Measurements from ENCODE around the gene TAAR2. TPM values are rescaled to one million over a fixed set of nuclear protein-coding genes. Genes with fewer than 3 reads are reported as not detected.

The TAAR2 gene, protein sequence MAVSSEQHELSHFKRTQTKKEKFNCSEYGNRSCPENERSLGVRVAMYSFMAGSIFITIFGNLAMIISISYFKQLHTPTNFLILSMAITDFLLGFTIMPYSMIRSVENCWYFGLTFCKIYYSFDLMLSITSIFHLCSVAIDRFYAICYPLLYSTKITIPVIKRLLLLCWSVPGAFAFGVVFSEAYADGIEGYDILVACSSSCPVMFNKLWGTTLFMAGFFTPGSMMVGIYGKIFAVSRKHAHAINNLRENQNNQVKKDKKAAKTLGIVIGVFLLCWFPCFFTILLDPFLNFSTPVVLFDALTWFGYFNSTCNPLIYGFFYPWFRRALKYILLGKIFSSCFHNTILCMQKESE
- total RNA-seq, result not detected in 2 replicates

DNA sequence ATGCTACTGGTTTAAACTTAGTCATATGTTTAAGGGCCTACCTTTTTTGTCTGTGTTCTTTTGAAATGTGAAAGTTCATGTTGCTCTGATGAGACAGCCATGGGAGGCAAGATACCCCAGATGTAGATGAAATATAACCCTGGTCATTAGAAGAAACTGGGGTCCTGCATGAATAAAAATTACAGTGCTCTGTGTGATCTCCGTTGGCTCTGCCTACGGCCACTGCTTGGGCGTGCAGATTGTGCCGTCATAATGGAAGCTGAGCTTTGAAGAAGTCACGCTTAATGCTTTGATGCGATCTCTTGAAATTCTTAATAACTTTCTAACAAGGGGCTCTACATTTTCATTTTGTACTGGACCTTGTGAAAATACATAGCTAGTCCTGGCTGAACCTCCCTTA lies at the start of gene TAAR2:
Gene TAAR2, minus strand, starts transcription at position 101 of the 400 bp plus-strand sequence. Its CDS starts 0 bp downstream, at position 101.

DNA sequence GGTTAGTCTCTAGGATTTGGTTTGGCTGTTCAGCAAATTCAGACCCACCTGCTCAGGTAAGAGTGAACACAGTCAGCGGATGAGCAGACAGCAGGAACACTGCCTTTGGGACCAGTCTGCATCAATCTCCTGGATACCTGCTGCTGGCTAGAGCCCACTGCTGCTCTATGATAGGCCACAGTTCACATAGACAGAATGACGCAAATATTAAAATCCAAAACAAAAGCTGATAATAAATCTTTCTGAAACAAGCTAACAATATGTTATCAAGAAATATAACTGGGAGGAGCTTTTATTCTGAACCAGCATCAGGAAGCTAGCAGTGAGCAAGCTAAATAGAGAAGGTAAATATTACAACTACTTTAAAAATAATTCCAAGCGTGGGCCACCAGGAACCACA lies 35.0 kb upstream of the TAAR2 start, which contains the start of gene TAAR1:
Gene TAAR1, minus strand, starts transcription at position 101 of the 400 bp plus-strand sequence. CDS start 13,179 bp downstream, outside the sequence.

DNA sequence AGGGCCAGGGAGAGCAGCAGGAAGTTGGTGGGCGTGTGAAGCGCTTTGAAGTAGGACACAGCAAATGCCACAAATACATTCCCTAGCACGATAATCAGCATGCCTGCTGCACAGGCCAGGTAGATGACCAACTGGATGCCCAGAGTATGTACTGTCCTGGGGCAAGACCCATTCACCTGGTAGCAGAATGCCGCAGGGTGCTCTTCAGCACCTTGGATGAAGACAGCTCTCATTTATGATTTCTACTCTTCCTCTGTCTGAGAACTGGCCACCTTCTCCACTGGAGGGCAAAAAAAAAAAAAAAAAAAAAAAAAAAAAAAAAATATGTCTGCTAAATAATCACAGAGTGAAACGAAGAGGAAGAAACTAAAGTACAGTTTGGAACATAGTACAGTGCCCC lies 34.6 kb downstream of the TAAR2 start, which contains the start of gene TAAR5:
Gene TAAR5, minus strand, starts transcription at position 288 of the 400 bp plus-strand sequence. Its CDS starts 55 bp downstream, at position 233.

DNA sequence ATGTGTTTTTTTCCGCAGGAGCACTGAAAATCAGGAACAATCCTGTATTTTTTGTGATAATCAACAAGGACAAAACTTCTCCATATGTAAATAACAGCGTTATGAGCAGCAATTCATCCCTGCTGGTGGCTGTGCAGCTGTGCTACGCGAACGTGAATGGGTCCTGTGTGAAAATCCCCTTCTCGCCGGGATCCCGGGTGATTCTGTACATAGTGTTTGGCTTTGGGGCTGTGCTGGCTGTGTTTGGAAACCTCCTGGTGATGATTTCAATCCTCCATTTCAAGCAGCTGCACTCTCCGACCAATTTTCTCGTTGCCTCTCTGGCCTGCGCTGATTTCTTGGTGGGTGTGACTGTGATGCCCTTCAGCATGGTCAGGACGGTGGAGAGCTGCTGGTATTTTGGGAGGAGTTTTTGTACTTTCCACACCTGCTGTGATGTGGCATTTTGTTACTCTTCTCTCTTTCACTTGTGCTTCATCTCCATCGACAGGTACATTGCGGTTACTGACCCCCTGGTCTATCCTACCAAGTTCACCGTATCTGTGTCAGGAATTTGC lies 53.8 kb downstream of the TAAR2 start, which contains the start of gene TAAR6:
Gene TAAR6, plus strand, starts transcription at position 102 of the 557 bp plus-strand sequence. Its CDS starts 0 bp downstream, at position 102.

Other genes with a start within 250 kb of the TAAR2 start
- gene MOXD1, start 222.8 kb downstream of the TAAR2 start, total RNA-seq, result 21.6 and 71.6 TPM in 2 replicates
- 31.5 and 34.3 TPM in 2 replicates for gene STX7, start 111.2 kb downstream of the TAAR2 start, total RNA-seq
- gene TAAR9, start 86.0 kb downstream of the TAAR2 start, total RNA-seq, result not detected in 2 replicates
- gene TAAR8, start 71.6 kb downstream of the TAAR2 start, total RNA-seq, result not detected in 2 replicates
- not detected in 2 replicates for gene TAAR6, start 54.0 kb downstream of the TAAR2 start, total RNA-seq
- not detected in 2 replicates for gene TAAR5, start 34.5 kb downstream of the TAAR2 start, total RNA-seq
- not detected in 2 replicates for gene TAAR1, start 34.9 kb upstream of the TAAR2 start, total RNA-seq
- not detected in 2 replicates for gene VNN1, start 89.8 kb upstream of the TAAR2 start, total RNA-seq
- 0.16 TPM in 1 of 2 replicates, not detected in the other for gene VNN2, start 133.6 kb upstream of the TAAR2 start, total RNA-seq
- gene SLC18B1, start 174.4 kb upstream of the TAAR2 start, total RNA-seq, result 2.8 and 6.3 TPM in 2 replicates
- gene RPS12, start 190.3 kb upstream of the TAAR2 start, total RNA-seq, result 2,462 and 4,345 TPM in 2 replicates